ENCODE measurements around the gene XRRA1.
A peak's percentile ranks its signal among the peaks of the same experiment; 100 is the strongest.
"Not testable (repeated sequence)": the region's sequence is repeated elsewhere in the genome, so short reads cannot be mapped to it uniquely, and the experiment has no call there.

The XRRA1 gene

GRCh38 chr11:74948898-74949752 lies at the start of gene XRRA1, which contains the start of gene SPCS2:
TSS of gene XRRA1 (minus strand) at chr11:74949091. CDS start at chr11:74940878, 8,213 bp downstream.
TSS of gene SPCS2 (plus strand) at chr11:74949266. CDS start at chr11:74949286, 20 bp downstream.
- peak within 1 kb of the TSS; percentile 96 for H3K4me3 ChIP-seq (ENCODE audit: low read depth, low read length)
- in situ Hi-C loops (cut with HindIII; ENCODE audit: low sequenced_read_pairs) = no loop called here
- peak; percentile 99 for DNase-seq (ENCODE audit: low read depth, low spot score)
- no peak for TF ChIP-seq CTCF (IDR thresholded peaks at IDR 0.05; ENCODE audit: low read depth, low read length)

GRCh38 chr11:74992852-74993251 lies 44.0 kb upstream of the XRRA1 start:
- DNase-seq (ENCODE audit: low read depth, low spot score) = no peak
- no peak overlapping the region for H3K4me3 ChIP-seq (ENCODE audit: low read depth, low read length)
- no peak for TF ChIP-seq CTCF (IDR thresholded peaks at IDR 0.05; ENCODE audit: low read depth, low read length)
- in situ Hi-C loops (cut with HindIII; ENCODE audit: low sequenced_read_pairs) = no loop called here

- H3K4me3 ChIP-seq (ENCODE audit: low read depth, low read length) = no peak overlapping the region
- no peak for DNase-seq (ENCODE audit: low read depth, low spot score)
- in situ Hi-C loops (cut with HindIII; ENCODE audit: low sequenced_read_pairs) = no loop called here
- TF ChIP-seq CTCF (IDR thresholded peaks at IDR 0.05; ENCODE audit: low read depth, low read length) = no peak
Observed at GRCh38 chr11:74990941-74991340, 42.0 kb upstream of the XRRA1 start.

GRCh38 chr11:74990150-74990549 lies 41.3 kb upstream of the XRRA1 start:
- in situ Hi-C loops (cut with HindIII; ENCODE audit: low sequenced_read_pairs); H3K4me3 ChIP-seq (ENCODE audit: low read depth, low read length); DNase-seq (ENCODE audit: low read depth, low spot score): not testable (repeated sequence)

- in situ Hi-C loops (cut with HindIII; ENCODE audit: low sequenced_read_pairs) = no loop called here
- DNase-seq (ENCODE audit: low read depth, low spot score) = peak; percentile 13
- no peak for TF ChIP-seq CTCF (IDR thresholded peaks at IDR 0.05; ENCODE audit: low read depth, low read length)
- peak overlapping the region; percentile 78 for H3K4me3 ChIP-seq (ENCODE audit: low read depth, low read length)
Observed at GRCh38 chr11:74989260-74989638, 40.4 kb upstream of the XRRA1 start.

GRCh38 chr11:74988541-74989259 lies 39.8 kb upstream of the XRRA1 start, which contains the start of gene NEU3:
TSS of gene NEU3 (plus strand) at chr11:74988933. CDS start at chr11:74989061, 128 bp downstream.
- in situ Hi-C loops (cut with HindIII; ENCODE audit: low sequenced_read_pairs) = no loop called here
- peak within 1 kb of the TSS; percentile 78 for H3K4me3 ChIP-seq (ENCODE audit: low read depth, low read length)
- peak; percentile 74 for DNase-seq (ENCODE audit: low read depth, low spot score)
- TF ChIP-seq CTCF (IDR thresholded peaks at IDR 0.05; ENCODE audit: low read depth, low read length) = no peak

- no peak for TF ChIP-seq CTCF (IDR thresholded peaks at IDR 0.05; ENCODE audit: low read depth, low read length)
- no peak for DNase-seq (ENCODE audit: low read depth, low spot score)
- H3K4me3 ChIP-seq (ENCODE audit: low read depth, low read length) = no peak overlapping the region
- in situ Hi-C loops (cut with HindIII; ENCODE audit: low sequenced_read_pairs) = no loop called here
Observed at GRCh38 chr11:74984730-74985129, 35.8 kb upstream of the XRRA1 start.
